Sigmoid colon (tissue), 7 donors: ENCODE results near the gene PAXX. TPM values are rescaled to one million over a fixed set of nuclear protein-coding genes. Genes with fewer than 3 reads are reported as not detected.

Experiments used
- DNase-seq: peaks from one replicate; pipeline ENCODE4 v3.0.0-alpha.2; 2019
- H3K27ac ChIP-seq, 4 donors: fragments of 200-600 bp; sonication (generic); one replicate each; pipeline ENCODE4 v1.5.1; 2016 to 2019; ENCODE audit warnings: mild to moderate bottlenecking in 1 of 4
- H3K27me3 ChIP-seq, 3 donors: fragments of 200-600 bp; sonication (generic); one replicate each; pipeline ENCODE4 v1.5.1; 2019; ENCODE audit warnings: mild to moderate bottlenecking in 1 of 3
- H3K36me3 ChIP-seq, 4 donors: fragments of 200-600 bp; sonication (generic); one replicate each; pipeline ENCODE4 v1.5.1; 2016 to 2019
- H3K4me1 ChIP-seq, 4 donors: fragments of 200-600 bp; sonication (generic); one replicate each; pipeline ENCODE4 v1.5.1; 2017 to 2019
- H3K4me3 ChIP-seq, 4 donors: fragments of 200-600 bp; sonication (generic); one replicate each; pipeline ENCODE4 v1.5.1; 2017 to 2019; ENCODE audit warnings: mild to moderate bottlenecking in 2 of 4, moderate library complexity in 1 of 4
- H3K9me3 ChIP-seq, 4 donors: fragments of 200-600 bp in 3 of 4; sonication (generic) in 3 of 4; one replicate each; pipeline versions ENCODE4 v1.5.1 to v1.6.1; 2013 to 2019
- EP300 ChIP-seq, 4 donors: sonication (generic); formaldehyde crosslinking; IDR thresholded peaks; one replicate each; pipeline ENCODE4 v1.6.1; 2017; ENCODE audit warnings: antibody characterized with exemption in 4 of 4
- POLR2A ChIP-seq, 2 donors: fragments of 450-650 bp; IDR thresholded peaks; one replicate each; pipeline ENCODE4 v1.6.1; 2016; ENCODE audit warnings: antibody characterized with exemption in 2 of 2, mild to moderate bottlenecking in 2 of 2, moderate library complexity in 2 of 2
- POLR2AphosphoS5 ChIP-seq, 4 donors: sonication (generic); formaldehyde crosslinking; IDR thresholded peaks; one replicate each; pipeline ENCODE4 v1.6.1; 2017; ENCODE audit warnings: antibody characterized with exemption in 4 of 4
- WGBS, 2 donors: extraction: QIAGEN DNeasy Blood & Tissue Kit; methylation state at CpG; one replicate each; pipeline ENCODE4 v1.1.7; 2013; 5-methylcytosine and 5-hydroxymethylcytosine counted together
- intact Hi-C: fragments of 100-400 bp; cut with DNase I; formaldehyde crosslinking; loops from one replicate; pipeline ENCODE4 v1.15.1; 2023
- polyA plus RNA-seq, 3 donors: library from polyadenylated mRNA; stranded (reverse); fragments of 200-250 nt; gene quantifications; one replicate each; pipeline ENCODE4 v1.2.3, GENCODE V29; 2013
- total RNA-seq, 4 donors: library from RNA; depleted of rRNA; stranded (reverse); fragments of >200 nt; gene quantifications; one replicate each; pipeline ENCODE4 v1.1.0, GENCODE V29; 2016
- TF ChIP-seq, protein P1 (sequence below), 4 experiments: fragments of 450-650 bp in 3 of 4; fragments of 200-600 bp in 1 of 4; IDR thresholded peaks; one replicate each; pipeline ENCODE4 v1.5.1; 2016 to 2019; ENCODE audit warnings: antibody characterized with exemption in 4 of 4, mild to moderate bottlenecking in 3 of 4, moderate library complexity in 2 of 4
- donor health status: healthy with polysubstance abuse.
- donor health status: Bipolar disorder and iron deficiency.
- donor health status: healthy.

The PAXX gene
- total and polyA plus RNA-seq, 7 donors, result 28.0 to 80.9 (median 36.3) TPM

GRCh38 chr9:137025517-137025966 lies 33.3 kb downstream of the PAXX start:
- 29 to 81% methylated on average over 21 of the region's 21 CpGs for WGBS, 2 donors
- TF ChIP-seq, protein P1, sequence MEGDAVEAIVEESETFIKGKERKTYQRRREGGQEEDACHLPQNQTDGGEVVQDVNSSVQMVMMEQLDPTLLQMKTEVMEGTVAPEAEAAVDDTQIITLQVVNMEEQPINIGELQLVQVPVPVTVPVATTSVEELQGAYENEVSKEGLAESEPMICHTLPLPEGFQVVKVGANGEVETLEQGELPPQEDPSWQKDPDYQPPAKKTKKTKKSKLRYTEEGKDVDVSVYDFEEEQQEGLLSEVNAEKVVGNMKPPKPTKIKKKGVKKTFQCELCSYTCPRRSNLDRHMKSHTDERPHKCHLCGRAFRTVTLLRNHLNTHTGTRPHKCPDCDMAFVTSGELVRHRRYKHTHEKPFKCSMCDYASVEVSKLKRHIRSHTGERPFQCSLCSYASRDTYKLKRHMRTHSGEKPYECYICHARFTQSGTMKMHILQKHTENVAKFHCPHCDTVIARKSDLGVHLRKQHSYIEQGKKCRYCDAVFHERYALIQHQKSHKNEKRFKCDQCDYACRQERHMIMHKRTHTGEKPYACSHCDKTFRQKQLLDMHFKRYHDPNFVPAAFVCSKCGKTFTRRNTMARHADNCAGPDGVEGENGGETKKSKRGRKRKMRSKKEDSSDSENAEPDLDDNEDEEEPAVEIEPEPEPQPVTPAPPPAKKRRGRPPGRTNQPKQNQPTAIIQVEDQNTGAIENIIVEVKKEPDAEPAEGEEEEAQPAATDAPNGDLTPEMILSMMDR (IDR thresholded peaks at IDR 0.05), result no peak
- no peak for TF ChIP-seq POLR2A (IDR thresholded peaks at IDR 0.05)
- TF ChIP-seq EP300 (IDR thresholded peaks at IDR 0.05), result no peak
- no peak for TF ChIP-seq POLR2AphosphoS5 (IDR thresholded peaks at IDR 0.05)
- H3K9me3 ChIP-seq, result no peaks in the 10 kb centered on the region
- H3K27ac ChIP-seq, result peak overlapping the region in 3 of 4 donors; percentile 17 to 27 (median 23)
- H3K36me3 ChIP-seq, result no peaks in the 10 kb centered on the region
- H3K4me3 ChIP-seq, result no peak overlapping the region
- peak; percentile 85 for DNase-seq
- no peaks in the 10 kb centered on the region for H3K27me3 ChIP-seq
- peaks cover 0 to 36% (median 35%) of the 10 kb centered on the region in 4 donors for H3K4me1 ChIP-seq
- intact Hi-C loops, result loop anchor here (5.0 kb wide), 1 partner anchor 42 kb away; no protein-coding TSS in a partner anchor

DNA sequence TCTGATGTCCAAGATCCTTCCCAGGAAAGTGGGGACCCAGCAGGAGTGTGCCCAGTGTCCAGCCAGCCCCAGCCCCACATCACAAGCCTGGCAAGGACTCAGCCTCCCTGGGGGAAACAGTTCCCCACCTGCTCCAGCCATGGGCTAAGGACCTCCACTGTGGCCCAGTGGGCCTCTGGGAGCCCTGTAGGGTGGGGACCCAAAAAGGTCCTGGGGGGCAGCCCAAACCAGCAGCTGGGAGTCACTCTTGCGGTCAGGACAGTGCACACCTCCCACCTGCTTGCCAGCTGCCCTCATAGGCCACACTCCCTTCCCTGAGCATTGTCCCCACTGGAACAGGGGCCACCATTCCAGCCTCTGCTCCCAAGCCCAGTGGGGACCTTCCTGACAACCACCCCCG lies 34.2 kb downstream of the PAXX start:
- Histone ChIP-seq H3K4me3 (no peak overlapping the region), H3K9me3 (no peaks in the 10 kb centered on the region), H3K4me1 (peaks cover 0 to 36% (median 35%) of the 10 kb centered on the region in 4 donors), H3K36me3 (no peaks in the 10 kb centered on the region), H3K27ac (peak overlapping the region in 3 of 4 donors; percentile 17 to 27 (median 23)), H3K27me3 (no peaks in the 10 kb centered on the region)
- intact Hi-C loops, result loop anchor here (2.0 to 5.0 kb wide), 2 partner anchors 30 to 41 kb away; partner anchors contain the start of gene CLIC3
- 84 to 91% methylated on average over 2 of the region's 2 CpGs for WGBS, 2 donors
- no peak for DNase-seq
- TF ChIP-seq POLR2A (IDR thresholded peaks at IDR 0.05) (no peak), EP300 (IDR thresholded peaks at IDR 0.05) (no peak), POLR2AphosphoS5 (IDR thresholded peaks at IDR 0.05) (no peak)
- TF ChIP-seq, protein P1 (IDR thresholded peaks at IDR 0.05), result no peak

GRCh38 chr9:137026828-137027227 lies 34.6 kb downstream of the PAXX start:
- peak overlapping the region in 3 of 4 donors; percentile 36 to 60 (median 59) for H3K27ac ChIP-seq
- intact Hi-C loops, result loop anchor here (2.0 to 5.0 kb wide), 2 partner anchors 30 to 40 kb away; partner anchors contain the start of gene CLIC3
- no peaks in the 10 kb centered on the region for H3K9me3 ChIP-seq
- TF ChIP-seq POLR2A (IDR thresholded peaks at IDR 0.05) (no peak), EP300 (IDR thresholded peaks at IDR 0.05) (no peak), POLR2AphosphoS5 (IDR thresholded peaks at IDR 0.05) (no peak)
- TF ChIP-seq, protein P1 (IDR thresholded peaks at IDR 0.05), result no peak
- 55 to 73% methylated on average over 4 of the region's 4 CpGs for WGBS, 2 donors
- H3K4me1 ChIP-seq, result peaks cover 0 to 36% (median 35%) of the 10 kb centered on the region in 4 donors
- peak overlapping the region in 1 of 4 donors; percentile 59 for H3K4me3 ChIP-seq
- DNase-seq, result no peak
- H3K27me3 ChIP-seq, result no peaks in the 10 kb centered on the region
- H3K36me3 ChIP-seq, result no peaks in the 10 kb centered on the region

DNA sequence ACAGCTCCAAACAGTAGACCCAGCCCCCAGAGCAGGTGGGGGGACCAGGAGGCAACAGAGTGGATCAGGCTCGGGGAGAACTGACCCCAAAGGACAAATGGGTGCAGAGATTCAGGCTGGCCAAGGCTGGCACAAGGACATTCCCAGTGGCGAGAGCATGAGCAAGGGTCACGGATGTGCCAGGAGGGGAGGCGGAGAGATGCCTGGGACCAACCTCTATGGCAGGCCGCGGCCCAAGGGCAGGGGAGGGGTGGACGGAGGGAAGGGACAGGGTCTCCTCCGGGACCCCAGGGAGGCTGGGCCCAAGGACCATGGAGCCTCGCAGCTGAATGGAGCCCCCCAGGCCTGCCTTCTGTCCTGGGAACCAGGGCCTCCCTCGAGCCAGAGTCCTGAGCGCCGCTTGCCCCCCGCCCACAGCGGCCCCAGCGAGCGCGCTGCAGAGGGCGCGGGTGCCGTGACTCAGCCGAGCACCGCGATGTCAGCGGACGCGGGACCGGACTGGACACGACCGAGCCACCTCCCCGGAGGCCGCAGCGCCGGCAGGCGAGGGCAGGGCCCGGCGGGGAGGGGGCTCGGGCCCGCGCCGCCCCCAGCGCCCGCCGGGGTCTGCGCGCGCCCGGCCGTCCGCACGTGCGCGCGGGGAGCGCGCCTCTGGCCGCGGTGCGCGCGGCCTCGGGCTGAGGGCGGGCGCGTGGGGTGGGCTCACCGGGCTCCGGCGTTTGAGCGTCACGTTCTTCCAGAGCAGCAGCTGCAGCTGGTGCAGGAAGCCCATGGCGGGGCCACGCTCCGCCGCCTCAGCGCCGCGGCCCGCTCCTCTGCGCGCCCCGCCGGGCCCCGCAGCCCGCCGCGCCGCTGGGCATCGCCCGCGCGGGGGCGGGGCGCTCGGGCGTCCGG lies 35.4 kb downstream of the PAXX start, which contains the start of gene ABCA2:
ABCA2 (minus strand) TSS at position 869 of the 894 bp plus-strand sequence; CDS start at position 772, 97 bp downstream.
- TF ChIP-seq EP300 (IDR thresholded peaks at IDR 0.05) (no peak), POLR2AphosphoS5 (IDR thresholded peaks at IDR 0.05) (no peak)
- TF ChIP-seq, protein P1 (IDR thresholded peaks at IDR 0.05), result no peak
- H3K4me1 ChIP-seq, result peaks cover 0 to 36% (median 35%) of the 10 kb centered on the region in 4 donors
- no peaks in the 10 kb centered on the region for H3K9me3 ChIP-seq
- WGBS, 2 donors, result 3 to 5% methylated on average over 95 of the region's 95 CpGs
- H3K27me3 ChIP-seq, result no peaks in the 10 kb centered on the region
- intact Hi-C loops, result loop anchor here (2.0 to 5.0 kb wide), 3 partner anchors 31 to 83 kb away; partner anchors contain the start of genes C8G, CLIC3 and FBXW5
- H3K27ac ChIP-seq, result peak within 1 kb of the TSS; percentile 61 to 73 (median 62)
- no peaks in the 10 kb centered on the region for H3K36me3 ChIP-seq
- DNase-seq, result no peak
- H3K4me3 ChIP-seq, result peak within 1 kb of the TSS; percentile 44 to 67 (median 61)
